ENCODE data around the gene ICE2.
"Not testable (repeated sequence)": the region's sequence is repeated elsewhere in the genome, so short reads cannot be mapped to it uniquely, and the experiment has no call there.

ICE2 gene

GRCh38 chr15:60417112-60417511, 61.8 kb downstream of the ICE2 start:
- Mint-ChIP-seq H3K36me3 (ENCODE audit: low read depth) (peaks cover 19% of the 10 kb centered on the region), H3K4me1 (peaks cover 5% of the 10 kb centered on the region), H3K27me3 (ENCODE audit: low read depth, poor library complexity) (peaks cover 4% of the 10 kb centered on the region), H3K9me3 (no peaks in the 10 kb centered on the region), H3K27ac (peak overlapping the region; percentile 53), H3K4me3 (no peak overlapping the region)
- no peak for DNase-seq
- TF ChIP-seq CTCF (IDR thresholded peaks at IDR 0.05), result no peak

GRCh38 chr15:60416484-60416883, 62.5 kb downstream of the ICE2 start:
- Mint-ChIP-seq H3K36me3 (ENCODE audit: low read depth) (peaks cover 19% of the 10 kb centered on the region), H3K27me3 (ENCODE audit: low read depth, poor library complexity) (peaks cover 4% of the 10 kb centered on the region), H3K9me3 (no peaks in the 10 kb centered on the region), H3K27ac (peak overlapping the region; percentile 53), H3K4me3 (no peak overlapping the region), H3K4me1 (peaks cover 5% of the 10 kb centered on the region)
- DNase-seq, result no peak
- TF ChIP-seq CTCF (IDR thresholded peaks at IDR 0.05), result no peak

GRCh38 chr15:60414016-60414682, 64.8 kb downstream of the ICE2 start:
- H3K27ac Mint-ChIP-seq, result no peak overlapping the region
- DNase-seq, result no peak

GRCh38 chr15:60413231-60413824, 65.6 kb downstream of the ICE2 start:
- peaks cover 9% of the 10 kb centered on the region for H3K4me1 Mint-ChIP-seq
- H3K9me3 Mint-ChIP-seq, result no peaks in the 10 kb centered on the region
- H3K27me3 Mint-ChIP-seq (ENCODE audit: low read depth, poor library complexity), result peaks cover 4% of the 10 kb centered on the region
- H3K36me3 Mint-ChIP-seq (ENCODE audit: low read depth), result no peaks in the 10 kb centered on the region
- H3K27ac Mint-ChIP-seq, result no peak overlapping the region
- H3K4me3 Mint-ChIP-seq, result no peak overlapping the region
- no peak for TF ChIP-seq CTCF (IDR thresholded peaks at IDR 0.05)
- no peak for DNase-seq

More at GRCh38 chr15:60414016-60414682, 64.8 kb downstream of the ICE2 start:
- Mint-ChIP-seq H3K4me3 (no peak overlapping the region), H3K36me3 (ENCODE audit: low read depth) (peaks cover under 1% of the 10 kb centered on the region), H3K9me3 (no peaks in the 10 kb centered on the region), H3K27me3 (ENCODE audit: low read depth, poor library complexity) (peaks cover 4% of the 10 kb centered on the region), H3K4me1 (peaks cover 5% of the 10 kb centered on the region)
- TF ChIP-seq CTCF (IDR thresholded peaks at IDR 0.05), result no peak

- DNase-seq; H3K9me3 Mint-ChIP-seq; H3K4me3 Mint-ChIP-seq; H3K27me3 Mint-ChIP-seq (ENCODE audit: low read depth, poor library complexity); H3K27ac Mint-ChIP-seq; H3K36me3 Mint-ChIP-seq (ENCODE audit: low read depth): not testable (repeated sequence)
- peaks cover 11% of the 10 kb centered on the region for H3K4me1 Mint-ChIP-seq
These were observed 66.1 kb downstream of the ICE2 start for GRCh38 chr15:60412807-60413206.

- DNase-seq, result no peak
These were observed 67.0 kb downstream of the ICE2 start for GRCh38 chr15:60411774-60412425.

GRCh38 chr15:60410350-60410749, 68.6 kb downstream of the ICE2 start:
- peaks cover 25% of the 10 kb centered on the region for H3K4me1 Mint-ChIP-seq
- not testable (repeated sequence) for H3K27ac Mint-ChIP-seq; H3K4me3 Mint-ChIP-seq; DNase-seq; H3K9me3 Mint-ChIP-seq; H3K27me3 Mint-ChIP-seq (ENCODE audit: low read depth, poor library complexity); H3K36me3 Mint-ChIP-seq (ENCODE audit: low read depth)

More at GRCh38 chr15:60411774-60412425, 67.0 kb downstream of the ICE2 start:
- Mint-ChIP-seq H3K36me3 (ENCODE audit: low read depth) (no peaks in the 10 kb centered on the region), H3K27me3 (ENCODE audit: low read depth, poor library complexity) (peaks cover 4% of the 10 kb centered on the region), H3K4me3 (no peak overlapping the region), H3K9me3 (no peaks in the 10 kb centered on the region), H3K4me1 (peaks cover 19% of the 10 kb centered on the region), H3K27ac (no peak overlapping the region)
- TF ChIP-seq CTCF (IDR thresholded peaks at IDR 0.05), result no peak

Data from nephron progenitor cell (in vitro differentiated cells).